K562 (cell line): Measurements from ENCODE around the gene KCNG4. TPM values are rescaled to one million over a fixed set of nuclear protein-coding genes. Genes with fewer than 3 reads are reported as not detected.

Experiments used
- ATF7 ChIP-seq: fragments of 450-650 bp; IDR thresholded peaks from 2 replicates; pipeline ENCODE4 v1.7.1; 2014; ENCODE audit warnings: mild to moderate bottlenecking, moderate library complexity
- CC2D1A ChIP-seq: fragments of 450-650 bp; IDR thresholded peaks from 2 replicates; pipeline ENCODE4 v1.6.1; 2017; ENCODE audit warnings: mild to moderate bottlenecking
- FOXK1 ChIP-seq: sonication (generic); formaldehyde crosslinking; IDR thresholded peaks from 2 replicates; pipeline ENCODE4 v1.8.0; 2022; ENCODE audit warnings: missing genetic modification reagents, mild to moderate bottlenecking, borderline replicate concordance
- RAD51 ChIP-seq: fragments of 450-650 bp; IDR thresholded peaks from 2 replicates; pipeline ENCODE4 v1.7.1; 2016; ENCODE audit warnings: low read depth, mild to moderate bottlenecking, borderline replicate concordance
- SREBF2 ChIP-seq: sonication (generic); formaldehyde crosslinking; IDR thresholded peaks from 2 replicates; pipeline ENCODE4 v1.4.0; 2020; ENCODE audit warnings: mild to moderate bottlenecking, missing genetic modification reagents
- ZKSCAN3 ChIP-seq: fragments of 250-450 bp; sonication (Bioruptor Pico); IDR thresholded peaks from 2 replicates; pipeline ENCODE4 v1.4.0; 2020
- ZNF354B ChIP-seq: fragments of 250-450 bp; sonication (Bioruptor Pico); IDR thresholded peaks from 2 replicates; pipeline ENCODE4 v1.4.0; 2020
- polyA plus RNA-seq, 8 experiments: library from polyadenylated mRNA; depleted of rRNA in 4 of 8; stranded (reverse) in 5 of 8; unstranded in 3 of 8; fragments of >200 nt; fragmentation: Nextera tagmentation in 2 of 8; fragmentation: Illumina TruSeq in 1 of 8; extraction: Ambion mirVana in 2 of 8; extraction: Trizol in 1 of 8; gene quantifications; 2 replicates each; pipeline versions ENCODE4 v1.2.1 to v1.2.3, GENCODE V29; 2011 to 2014; ENCODE audit warnings: inconsistent platforms in 1 of 8, missing spikeins in 1 of 8
- total RNA-seq, 7 experiments: library from RNA; depleted of rRNA in 6 of 7; stranded (reverse); fragments of >200 nt in 6 of 7; fragmentation: Illumina TruSeq in 2 of 7; extraction: Trizol in 2 of 7; gene quantifications; 2 replicates each; pipeline versions ENCODE4 v1.2.1 to v1.2.3, GENCODE V29; 2011 to 2021; ENCODE audit warnings: low replicate concordance in 1 of 7
- TF ChIP-seq, protein P1 (sequence below): sonication (generic); formaldehyde crosslinking; IDR thresholded peaks from 2 replicates; pipeline ENCODE4 v1.8.0; 2023; ENCODE audit warnings: missing genetic modification reagents, mild to moderate bottlenecking, borderline replicate concordance
- TF ChIP-seq, protein P2 (sequence below): fragments of 450-650 bp; IDR thresholded peaks from 2 replicates; pipeline ENCODE4 v1.6.1; 2016; ENCODE audit warnings: low read depth
- TF ChIP-seq, protein P3 (sequence below): sonication (generic); formaldehyde crosslinking; IDR thresholded peaks from 2 replicates; pipeline ENCODE4 v1.8.0; 2023; ENCODE audit warnings: mild to moderate bottlenecking, missing genetic modification reagents

KCNG4 gene
- total and polyA plus RNA-seq, 9 of the 15 experiments (the other 6 are each of a cell fraction or from before 2014, with no cell fraction given) = not detected

DNA sequence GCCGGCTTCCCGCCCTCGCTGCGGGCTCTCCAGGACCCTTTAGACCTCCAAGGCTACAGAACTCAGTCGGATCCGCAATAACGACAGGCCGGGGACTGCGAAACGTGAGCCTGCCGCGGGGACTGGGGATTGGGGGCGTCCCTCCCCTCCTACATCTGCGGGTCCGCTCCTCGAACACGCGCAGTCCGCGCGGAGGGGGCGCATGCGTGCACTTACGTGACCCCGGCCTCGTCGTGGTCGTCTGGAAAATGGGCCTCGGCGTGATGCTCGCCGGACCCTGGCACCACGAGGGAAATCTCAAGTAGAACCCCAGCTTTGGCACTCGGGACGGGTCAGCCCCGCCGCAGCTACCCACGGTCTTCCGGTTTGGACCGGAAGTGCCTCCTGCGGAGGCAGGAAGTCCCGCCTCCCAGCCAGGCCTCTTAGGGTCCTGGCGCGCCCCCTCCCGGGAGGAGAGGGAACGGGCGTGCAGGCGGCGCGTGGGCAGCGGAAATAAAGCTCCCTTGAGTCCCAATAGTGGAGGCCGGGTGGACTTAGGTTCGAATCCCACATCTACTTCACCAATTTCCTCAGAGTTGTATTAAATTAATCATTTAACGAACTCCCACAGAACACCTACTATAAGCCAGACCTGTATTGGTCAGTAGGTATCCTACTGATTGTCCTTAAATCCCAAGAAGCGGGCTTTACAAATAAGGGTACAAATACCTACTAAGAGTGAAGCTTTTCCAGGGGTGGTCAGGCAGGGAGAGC is 53.0 kb downstream of the KCNG4 start, which contains the start of gene TAF1C (continued):
- TF ChIP-seq, protein P1, sequence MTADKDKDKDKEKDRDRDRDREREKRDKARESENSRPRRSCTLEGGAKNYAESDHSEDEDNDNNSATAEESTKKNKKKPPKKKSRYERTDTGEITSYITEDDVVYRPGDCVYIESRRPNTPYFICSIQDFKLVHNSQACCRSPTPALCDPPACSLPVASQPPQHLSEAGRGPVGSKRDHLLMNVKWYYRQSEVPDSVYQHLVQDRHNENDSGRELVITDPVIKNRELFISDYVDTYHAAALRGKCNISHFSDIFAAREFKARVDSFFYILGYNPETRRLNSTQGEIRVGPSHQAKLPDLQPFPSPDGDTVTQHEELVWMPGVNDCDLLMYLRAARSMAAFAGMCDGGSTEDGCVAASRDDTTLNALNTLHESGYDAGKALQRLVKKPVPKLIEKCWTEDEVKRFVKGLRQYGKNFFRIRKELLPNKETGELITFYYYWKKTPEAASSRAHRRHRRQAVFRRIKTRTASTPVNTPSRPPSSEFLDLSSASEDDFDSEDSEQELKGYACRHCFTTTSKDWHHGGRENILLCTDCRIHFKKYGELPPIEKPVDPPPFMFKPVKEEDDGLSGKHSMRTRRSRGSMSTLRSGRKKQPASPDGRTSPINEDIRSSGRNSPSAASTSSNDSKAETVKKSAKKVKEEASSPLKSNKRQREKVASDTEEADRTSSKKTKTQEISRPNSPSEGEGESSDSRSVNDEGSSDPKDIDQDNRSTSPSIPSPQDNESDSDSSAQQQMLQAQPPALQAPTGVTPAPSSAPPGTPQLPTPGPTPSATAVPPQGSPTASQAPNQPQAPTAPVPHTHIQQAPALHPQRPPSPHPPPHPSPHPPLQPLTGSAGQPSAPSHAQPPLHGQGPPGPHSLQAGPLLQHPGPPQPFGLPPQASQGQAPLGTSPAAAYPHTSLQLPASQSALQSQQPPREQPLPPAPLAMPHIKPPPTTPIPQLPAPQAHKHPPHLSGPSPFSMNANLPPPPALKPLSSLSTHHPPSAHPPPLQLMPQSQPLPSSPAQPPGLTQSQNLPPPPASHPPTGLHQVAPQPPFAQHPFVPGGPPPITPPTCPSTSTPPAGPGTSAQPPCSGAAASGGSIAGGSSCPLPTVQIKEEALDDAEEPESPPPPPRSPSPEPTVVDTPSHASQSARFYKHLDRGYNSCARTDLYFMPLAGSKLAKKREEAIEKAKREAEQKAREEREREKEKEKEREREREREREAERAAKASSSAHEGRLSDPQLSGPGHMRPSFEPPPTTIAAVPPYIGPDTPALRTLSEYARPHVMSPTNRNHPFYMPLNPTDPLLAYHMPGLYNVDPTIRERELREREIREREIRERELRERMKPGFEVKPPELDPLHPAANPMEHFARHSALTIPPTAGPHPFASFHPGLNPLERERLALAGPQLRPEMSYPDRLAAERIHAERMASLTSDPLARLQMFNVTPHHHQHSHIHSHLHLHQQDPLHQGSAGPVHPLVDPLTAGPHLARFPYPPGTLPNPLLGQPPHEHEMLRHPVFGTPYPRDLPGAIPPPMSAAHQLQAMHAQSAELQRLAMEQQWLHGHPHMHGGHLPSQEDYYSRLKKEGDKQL (CRISPR knock-in tag) = no peak
- TF ChIP-seq ZKSCAN3 (CRISPR knock-in tag) (no peak), CC2D1A (peak; percentile 49; the same call in 1 of the 2 replicates), FOXK1 (CRISPR knock-in tag) (no peak), RAD51 (0 out of 2 replicates have a peak, but pooled peaks have one; percentile 15), ATF7 (peak; percentile 74), ZNF354B (CRISPR knock-in tag) (no peak), SREBF2 (no peak)
- TF ChIP-seq, protein P2, sequence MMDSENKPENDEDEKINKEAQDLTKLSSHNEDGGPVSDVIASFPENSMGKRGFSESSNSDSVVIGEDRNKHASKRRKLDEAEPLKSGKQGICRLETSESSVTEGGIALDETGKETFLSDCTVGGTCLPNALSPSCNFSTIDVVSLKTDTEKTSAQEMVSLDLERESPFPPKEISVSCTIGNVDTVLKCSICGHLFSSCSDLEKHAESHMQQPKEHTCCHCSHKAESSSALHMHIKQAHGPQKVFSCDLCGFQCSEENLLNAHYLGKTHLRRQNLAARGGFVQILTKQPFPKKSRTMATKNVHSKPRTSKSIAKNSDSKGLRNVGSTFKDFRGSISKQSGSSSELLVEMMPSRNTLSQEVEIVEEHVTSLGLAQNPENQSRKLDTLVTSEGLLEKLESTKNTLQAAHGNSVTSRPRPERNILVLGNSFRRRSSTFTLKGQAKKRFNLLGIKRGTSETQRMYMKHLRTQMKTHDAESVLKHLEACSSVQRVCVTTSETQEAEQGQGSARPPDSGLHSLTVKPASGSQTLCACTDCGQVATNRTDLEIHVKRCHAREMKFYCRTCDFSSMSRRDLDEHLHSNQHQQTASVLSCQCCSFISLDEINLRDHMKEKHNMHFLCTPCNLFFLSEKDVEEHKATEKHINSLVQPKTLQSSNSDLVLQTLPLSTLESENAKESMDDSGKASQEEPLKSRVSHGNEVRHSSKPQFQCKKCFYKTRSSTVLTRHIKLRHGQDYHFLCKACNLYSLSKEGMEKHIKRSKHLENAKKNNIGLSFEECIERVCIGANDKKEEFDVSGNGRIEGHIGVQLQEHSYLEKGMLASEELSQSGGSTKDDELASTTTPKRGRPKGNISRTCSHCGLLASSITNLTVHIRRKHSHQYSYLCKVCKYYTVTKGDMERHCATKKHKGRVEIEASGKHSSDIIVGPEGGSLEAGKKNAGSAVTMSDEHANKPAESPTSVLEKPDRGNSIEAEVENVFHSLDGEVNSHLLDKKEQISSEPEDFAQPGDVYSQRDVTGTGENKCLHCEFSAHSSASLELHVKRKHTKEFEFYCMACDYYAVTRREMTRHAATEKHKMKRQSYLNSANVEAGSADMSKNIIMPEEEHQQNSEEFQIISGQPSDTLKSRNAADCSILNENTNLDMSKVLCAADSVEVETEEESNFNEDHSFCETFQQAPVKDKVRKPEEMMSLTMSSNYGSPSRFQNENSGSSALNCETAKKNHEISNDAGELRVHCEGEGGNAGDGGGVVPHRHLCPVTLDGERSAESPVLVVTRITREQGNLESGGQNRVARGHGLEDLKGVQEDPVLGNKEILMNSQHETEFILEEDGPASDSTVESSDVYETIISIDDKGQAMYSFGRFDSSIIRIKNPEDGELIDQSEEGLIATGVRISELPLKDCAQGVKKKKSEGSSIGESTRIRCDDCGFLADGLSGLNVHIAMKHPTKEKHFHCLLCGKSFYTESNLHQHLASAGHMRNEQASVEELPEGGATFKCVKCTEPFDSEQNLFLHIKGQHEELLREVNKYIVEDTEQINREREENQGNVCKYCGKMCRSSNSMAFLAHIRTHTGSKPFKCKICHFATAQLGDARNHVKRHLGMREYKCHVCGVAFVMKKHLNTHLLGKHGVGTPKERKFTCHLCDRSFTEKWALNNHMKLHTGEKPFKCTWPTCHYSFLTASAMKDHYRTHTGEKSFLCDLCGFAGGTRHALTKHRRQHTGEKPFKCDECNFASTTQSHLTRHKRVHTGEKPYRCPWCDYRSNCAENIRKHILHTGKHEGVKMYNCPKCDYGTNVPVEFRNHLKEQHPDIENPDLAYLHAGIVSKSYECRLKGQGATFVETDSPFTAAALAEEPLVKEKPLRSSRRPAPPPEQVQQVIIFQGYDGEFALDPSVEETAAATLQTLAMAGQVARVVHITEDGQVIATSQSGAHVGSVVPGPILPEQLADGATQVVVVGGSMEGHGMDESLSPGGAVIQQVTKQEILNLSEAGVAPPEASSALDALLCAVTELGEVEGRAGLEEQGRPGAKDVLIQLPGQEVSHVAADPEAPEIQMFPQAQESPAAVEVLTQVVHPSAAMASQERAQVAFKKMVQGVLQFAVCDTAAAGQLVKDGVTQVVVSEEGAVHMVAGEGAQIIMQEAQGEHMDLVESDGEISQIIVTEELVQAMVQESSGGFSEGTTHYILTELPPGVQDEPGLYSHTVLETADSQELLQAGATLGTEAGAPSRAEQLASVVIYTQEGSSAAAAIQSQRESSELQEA = no peak
- TF ChIP-seq, protein P3, sequence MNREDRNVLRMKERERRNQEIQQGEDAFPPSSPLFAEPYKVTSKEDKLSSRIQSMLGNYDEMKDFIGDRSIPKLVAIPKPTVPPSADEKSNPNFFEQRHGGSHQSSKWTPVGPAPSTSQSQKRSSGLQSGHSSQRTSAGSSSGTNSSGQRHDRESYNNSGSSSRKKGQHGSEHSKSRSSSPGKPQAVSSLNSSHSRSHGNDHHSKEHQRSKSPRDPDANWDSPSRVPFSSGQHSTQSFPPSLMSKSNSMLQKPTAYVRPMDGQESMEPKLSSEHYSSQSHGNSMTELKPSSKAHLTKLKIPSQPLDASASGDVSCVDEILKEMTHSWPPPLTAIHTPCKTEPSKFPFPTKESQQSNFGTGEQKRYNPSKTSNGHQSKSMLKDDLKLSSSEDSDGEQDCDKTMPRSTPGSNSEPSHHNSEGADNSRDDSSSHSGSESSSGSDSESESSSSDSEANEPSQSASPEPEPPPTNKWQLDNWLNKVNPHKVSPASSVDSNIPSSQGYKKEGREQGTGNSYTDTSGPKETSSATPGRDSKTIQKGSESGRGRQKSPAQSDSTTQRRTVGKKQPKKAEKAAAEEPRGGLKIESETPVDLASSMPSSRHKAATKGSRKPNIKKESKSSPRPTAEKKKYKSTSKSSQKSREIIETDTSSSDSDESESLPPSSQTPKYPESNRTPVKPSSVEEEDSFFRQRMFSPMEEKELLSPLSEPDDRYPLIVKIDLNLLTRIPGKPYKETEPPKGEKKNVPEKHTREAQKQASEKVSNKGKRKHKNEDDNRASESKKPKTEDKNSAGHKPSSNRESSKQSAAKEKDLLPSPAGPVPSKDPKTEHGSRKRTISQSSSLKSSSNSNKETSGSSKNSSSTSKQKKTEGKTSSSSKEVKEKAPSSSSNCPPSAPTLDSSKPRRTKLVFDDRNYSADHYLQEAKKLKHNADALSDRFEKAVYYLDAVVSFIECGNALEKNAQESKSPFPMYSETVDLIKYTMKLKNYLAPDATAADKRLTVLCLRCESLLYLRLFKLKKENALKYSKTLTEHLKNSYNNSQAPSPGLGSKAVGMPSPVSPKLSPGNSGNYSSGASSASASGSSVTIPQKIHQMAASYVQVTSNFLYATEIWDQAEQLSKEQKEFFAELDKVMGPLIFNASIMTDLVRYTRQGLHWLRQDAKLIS (CRISPR knock-in tag) = no peak
